ENCODE results near the gene TMEM108. TPM values are rescaled to one million over a fixed set of nuclear protein-coding genes. Genes with fewer than 3 reads are reported as not detected.

The TMEM108 gene
- total RNA-seq, 1 donor from 2014 or later, result not detected

DNA sequence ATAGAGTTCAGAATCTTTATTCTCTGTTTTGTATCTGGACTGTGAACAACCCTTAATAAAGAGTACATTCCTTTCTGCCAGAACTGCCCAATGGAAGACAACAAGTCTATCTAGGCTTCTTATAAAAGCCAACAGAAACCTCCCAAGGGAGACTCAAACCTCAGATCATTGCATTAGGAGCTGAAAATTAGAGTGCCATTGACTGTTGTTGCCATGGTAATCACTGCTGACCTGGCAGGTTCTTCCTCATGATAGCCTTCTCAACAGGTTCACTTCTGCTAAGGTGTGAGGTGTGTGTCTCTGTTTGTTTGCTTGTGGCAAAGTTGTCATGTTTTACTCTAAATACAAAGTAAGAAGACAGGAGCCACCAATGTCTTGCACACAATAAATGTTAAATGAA is 79.2 kb downstream of the TMEM108 start:
- intact Hi-C loops (cut with micrococcal nuclease), result no loop called here

DNA sequence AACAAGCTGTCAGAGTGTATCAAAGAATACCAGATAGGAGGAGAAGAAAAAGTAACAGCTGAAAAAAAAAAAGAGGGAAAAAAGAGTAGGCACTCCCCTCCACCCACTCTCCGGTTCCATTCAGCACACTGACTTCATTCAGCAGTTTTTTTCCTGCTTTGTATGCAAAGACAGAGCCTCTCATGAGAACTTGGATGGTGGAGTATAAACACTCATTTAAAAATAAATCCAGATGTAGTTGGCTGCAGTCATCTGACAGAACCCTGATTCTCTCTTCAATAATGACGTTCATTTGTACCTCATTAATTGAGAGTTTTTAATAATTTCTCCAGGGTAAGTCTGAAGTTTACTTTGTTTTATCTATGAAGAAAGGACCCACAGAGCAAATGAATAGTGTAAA is 81.0 kb downstream of the TMEM108 start:
- intact Hi-C loops (cut with micrococcal nuclease), result no loop called here

DNA sequence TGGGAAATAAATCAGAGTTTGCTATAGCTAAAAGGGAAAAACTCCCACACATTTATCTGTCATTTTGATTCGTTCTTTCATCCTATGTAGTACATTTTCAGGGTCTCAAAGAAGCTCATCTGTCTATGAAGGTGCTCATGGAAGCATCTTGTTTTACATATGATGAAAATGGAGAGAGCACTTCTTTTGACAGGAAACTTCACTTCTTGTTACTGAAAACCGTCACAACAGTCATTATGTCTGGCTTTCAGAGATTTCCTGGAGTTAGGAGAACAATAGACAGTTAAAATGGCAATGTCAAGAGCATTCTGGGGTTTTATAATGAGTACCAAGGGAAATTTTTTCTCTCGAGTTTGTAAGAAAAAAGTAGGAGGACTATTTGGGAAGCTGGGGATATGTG is 83.3 kb downstream of the TMEM108 start:
- intact Hi-C loops (cut with micrococcal nuclease), result no loop called here

DNA sequence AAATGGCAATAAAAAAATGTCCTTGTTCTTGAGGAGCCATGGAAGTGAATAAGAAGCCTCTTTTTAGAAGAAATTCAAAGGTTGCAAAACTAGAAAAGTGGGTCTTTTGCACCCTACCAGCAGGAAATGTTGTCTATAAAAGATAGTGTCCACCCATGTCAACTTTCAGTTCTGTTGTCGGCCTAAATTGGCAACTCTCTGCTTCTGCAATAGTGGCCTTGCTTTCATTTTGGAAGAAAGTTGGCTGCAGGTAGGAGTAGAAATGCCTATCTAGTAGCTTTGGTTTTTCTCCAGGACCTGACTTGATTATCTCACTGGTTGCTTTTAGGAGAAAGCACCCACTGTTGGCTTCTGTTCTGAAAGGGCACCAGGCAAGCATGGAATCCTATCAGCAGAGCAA is 85.4 kb downstream of the TMEM108 start:
- intact Hi-C loops (cut with micrococcal nuclease), result no loop called here

DNA sequence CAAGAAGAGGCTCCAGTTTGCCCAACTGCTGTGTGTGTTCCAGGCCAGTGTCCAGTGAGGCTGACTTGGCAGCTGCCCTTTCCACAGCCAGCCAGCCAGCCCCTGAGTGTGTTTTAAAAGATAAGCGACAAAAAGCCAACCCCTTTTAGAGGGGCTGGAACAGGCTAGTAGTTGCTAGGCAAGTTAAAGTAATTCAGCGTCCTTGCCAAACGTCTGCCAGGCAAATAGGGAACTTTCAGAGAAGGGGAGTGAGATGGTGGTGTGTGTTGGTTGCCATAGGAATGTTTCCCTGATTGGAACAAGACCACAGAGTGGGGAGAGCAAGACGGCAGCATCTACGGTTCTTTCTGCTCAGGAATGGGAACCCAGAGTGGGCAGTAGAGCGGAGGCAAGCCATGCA is 86.3 kb downstream of the TMEM108 start:
- intact Hi-C loops (cut with micrococcal nuclease), result no loop called here

DNA sequence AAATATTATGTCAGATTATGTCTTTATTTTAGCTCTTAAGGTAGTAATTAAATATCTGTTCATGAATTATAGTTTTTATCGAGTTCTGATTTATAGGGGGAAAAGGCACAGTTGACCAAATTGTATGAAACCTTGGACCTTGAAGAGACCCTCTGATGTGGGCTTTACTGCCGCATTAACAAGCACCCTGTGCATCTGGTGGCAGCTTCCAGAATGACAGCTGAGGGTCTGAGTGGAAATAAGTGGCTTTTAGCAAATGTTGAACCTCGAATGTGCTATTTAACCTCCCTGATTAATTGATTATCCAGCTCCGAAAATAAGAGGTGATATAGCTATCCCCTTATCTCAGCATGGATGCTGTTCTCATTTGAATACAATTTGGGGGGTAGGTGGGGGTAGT is 87.0 kb downstream of the TMEM108 start:
- intact Hi-C loops (cut with micrococcal nuclease), result no loop called here

DNA sequence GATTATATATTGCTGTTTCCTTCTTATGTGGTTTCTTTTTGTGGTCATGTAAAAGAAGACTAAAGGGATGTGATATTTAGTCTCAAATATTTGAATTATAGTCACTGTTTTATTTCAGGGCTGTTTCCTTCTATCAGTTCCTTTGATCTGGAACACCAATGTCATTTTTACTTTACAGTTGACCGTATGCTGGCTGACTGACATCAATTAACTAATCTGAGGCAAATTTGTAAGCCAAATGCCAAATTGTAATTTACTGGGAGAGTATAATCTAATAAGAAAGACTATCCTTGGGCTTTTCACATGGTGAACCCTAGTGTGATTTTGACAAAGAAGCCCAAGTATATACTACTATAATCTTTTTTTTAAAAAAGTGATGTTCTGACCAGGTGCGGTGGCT is 87.6 kb downstream of the TMEM108 start:
- intact Hi-C loops (cut with micrococcal nuclease), result no loop called here

DNA sequence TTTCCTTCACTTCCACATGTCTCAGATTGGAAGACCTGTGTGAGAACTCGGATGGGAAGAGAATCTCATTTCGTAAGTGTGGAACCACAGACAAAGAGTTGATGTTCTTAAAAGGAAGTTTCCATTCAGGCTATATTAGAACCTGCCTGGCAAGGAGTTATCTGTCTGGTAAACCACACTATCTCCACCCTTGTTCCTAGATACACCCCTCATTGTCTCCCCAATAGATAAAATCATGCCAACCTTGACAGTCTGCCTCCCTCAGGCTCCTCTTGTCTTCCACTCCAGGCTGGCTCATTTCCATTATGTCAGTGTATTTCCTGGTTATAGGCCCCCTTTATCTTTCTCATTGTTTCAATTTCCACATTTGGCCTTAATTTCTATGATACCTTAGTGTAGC is 89.2 kb downstream of the TMEM108 start:
- intact Hi-C loops (cut with micrococcal nuclease), result no loop called here

DNA sequence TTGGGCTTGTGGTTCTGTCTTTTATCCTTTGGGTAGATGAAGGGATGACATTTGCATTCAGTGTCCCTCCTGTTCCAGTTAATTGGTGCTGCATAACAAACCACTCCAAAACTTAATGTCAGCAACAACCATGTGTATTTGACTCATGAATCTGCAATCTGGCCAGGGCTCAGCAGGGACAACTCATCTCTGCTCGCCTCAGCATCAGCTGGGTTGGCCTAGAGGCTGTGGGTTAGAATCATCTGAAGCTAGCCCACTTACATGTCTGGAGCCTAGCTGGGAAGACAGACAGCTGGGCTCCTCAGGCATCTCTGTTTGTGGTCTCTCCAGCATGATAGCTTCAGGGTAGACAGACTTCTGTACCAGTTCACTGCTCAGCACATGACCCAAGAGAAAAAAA is 92.0 kb downstream of the TMEM108 start:
- intact Hi-C loops (cut with micrococcal nuclease), result no loop called here

DNA sequence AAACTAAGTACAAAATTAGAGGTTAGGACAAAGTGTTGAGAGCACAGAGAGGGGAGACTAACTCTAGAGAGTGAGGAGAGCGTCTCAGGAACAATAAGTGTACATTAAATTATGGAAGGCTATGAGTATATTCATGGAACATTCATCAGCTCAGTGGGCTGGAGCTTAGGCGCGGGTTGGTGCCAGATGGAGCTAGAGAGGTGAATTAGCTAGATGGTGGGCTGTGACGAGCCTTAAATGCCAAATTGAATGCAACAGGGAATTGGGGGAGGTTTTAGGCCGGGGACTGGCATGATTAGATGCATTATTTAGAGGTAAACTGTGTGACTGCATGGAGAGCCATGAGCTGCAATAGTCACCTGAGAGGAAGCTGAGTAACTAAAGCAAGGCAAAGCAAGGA is 97.1 kb downstream of the TMEM108 start:
- intact Hi-C loops (cut with micrococcal nuclease), result no loop called here

DNA sequence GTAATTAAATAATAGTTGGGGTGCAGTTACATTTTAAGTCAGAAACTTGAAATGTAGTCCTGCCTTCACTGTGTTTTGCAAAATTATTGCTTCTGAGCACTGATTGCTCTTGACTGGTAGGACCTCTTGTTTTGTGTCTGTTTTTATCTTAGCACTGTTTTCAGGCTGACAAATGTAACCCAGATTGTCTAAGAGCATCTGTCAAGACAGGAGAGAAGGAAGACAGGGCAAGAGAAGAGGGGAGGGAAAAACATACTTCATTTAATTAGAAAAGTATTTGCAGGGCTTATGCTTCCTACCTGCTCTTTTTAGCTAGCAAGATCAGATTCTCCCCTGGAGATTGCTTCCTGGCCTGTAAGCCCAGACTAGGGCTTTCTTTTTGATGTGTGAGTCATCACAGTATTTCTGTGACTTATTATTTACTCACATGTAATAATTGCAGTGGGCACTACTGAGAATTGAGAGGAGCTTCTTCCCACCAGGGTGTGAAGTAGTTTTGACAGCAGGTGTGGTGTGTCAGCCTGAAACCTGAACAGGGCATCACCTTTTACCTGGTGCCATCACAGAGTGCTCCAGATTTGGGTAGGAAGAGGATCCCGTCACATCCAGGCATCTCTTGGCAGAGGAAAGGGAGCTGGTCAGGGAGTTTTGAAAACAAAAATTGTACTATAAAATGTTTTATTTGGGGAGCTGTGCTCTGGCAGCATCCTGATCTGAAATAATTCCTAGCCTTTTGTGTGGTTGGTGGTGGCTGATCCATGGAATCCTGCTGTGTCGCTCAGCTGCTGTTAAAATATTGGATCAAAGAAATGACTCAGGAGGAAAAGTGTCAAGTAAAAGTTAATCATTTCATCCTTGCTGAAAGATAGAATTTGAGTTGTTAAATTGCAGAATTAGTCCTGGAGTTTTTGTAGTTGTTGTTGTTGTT is 98.2 kb downstream of the TMEM108 start:
- intact Hi-C loops (cut with micrococcal nuclease), result no loop called here

DNA sequence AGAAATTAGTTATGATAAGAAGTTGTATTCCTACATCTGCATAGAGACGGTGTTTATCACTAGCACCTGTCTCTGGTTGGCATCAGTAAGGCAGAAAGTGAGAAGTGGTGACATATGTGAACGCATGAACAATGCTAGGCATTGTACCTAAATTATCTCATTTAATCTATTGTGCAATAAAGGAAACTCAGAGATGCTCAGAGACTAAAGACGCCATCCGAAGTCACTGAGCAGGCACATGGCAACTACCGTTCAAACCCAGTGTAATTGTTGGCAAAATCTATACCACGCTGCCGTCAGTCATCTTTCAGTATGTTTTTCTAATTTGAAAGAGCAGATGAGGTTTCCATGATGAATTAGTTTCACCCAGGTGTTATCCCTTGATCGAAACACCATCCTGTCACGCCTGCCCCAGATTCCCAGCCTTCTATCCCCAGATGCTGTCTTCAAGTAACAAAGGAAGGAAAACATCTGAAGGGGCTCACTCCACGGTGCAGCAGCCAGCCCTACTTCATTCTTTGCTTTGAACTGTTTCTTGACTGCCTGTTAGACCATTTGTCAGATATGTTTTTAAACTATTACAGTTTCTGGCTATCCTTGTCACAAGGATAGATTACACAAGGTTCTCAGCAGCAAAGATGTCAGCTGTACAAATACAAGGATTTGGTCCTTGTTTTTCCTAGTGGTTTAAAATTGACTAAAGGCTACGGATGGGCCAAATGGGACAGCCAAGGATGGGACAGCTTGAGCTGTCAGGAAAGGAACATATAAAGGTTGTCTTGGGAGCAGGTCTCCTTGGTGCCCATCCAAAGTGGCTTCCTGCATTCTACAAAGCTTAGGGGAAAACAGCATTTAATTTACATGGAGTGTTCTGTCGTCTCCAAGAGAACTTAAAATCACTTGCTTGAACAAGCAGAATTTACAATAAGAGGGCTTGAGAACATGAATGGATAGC is 99.1 kb downstream of the TMEM108 start:
- intact Hi-C loops (cut with micrococcal nuclease), result no loop called here

DNA sequence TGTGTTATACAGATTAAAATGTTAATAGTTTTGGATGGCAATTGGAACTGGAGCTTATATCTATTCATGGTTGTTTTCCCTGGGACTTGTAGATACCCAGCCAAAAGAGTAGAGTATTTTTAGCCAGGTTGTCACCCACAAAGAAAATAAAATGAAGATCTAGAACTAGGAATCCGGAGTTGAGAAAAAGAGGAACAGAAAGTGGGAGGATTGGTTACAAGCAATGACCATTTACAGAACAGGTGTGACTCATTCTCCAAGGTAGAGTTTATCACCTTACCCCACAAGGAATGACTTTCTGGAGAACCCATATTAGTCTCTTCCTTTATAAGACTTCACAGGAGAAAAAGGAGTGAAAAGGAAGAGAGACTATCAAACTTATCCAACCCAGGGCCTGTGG is 99.8 kb downstream of the TMEM108 start:
- intact Hi-C loops (cut with micrococcal nuclease), result no loop called here

DNA sequence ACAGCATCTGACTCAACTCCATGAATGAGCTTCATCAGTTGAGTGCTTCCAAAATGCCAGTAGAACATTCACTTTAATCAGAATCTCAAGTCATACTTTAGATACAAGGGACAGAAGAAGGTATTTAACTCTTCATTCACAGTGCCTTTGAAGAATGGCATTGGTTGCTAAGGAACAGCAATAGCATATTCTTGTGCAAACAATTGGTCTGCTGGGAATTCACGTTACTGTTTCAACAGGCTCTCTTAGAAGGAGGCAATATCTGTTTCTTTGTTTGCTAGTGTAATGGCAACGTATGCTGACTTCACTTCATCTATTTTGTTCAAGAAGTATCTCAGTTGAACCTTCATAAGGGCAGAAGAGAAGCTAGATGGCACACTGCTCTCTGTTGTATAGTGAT is 113.9 kb downstream of the TMEM108 start:
- intact Hi-C loops (cut with micrococcal nuclease), result no loop called here

DNA sequence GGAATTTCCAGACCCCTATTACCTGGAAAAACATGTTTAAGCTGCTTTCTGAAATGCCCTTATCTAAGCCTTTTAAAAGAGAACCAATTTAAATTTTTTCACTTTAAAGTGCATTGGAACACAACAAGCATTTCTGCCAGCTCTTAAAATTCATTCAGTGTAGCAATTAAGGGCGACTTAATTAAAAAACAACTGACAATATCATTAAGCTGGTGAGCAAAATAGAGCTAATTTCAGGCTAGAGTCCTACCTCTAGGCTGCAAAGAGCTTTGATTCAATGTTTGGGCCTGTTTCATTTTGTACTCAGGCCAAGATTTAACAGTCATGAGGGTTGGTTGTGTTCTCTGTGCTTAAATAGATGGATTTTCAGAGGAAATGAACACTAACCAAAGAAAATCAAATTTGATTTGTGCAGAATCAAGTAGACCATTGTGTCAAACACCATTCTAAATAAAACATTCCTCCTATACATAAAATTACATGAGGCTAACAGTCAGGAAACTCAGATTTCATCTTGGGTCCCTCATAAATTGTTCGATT is 114.6 kb downstream of the TMEM108 start:
- intact Hi-C loops (cut with micrococcal nuclease), result no loop called here

DNA sequence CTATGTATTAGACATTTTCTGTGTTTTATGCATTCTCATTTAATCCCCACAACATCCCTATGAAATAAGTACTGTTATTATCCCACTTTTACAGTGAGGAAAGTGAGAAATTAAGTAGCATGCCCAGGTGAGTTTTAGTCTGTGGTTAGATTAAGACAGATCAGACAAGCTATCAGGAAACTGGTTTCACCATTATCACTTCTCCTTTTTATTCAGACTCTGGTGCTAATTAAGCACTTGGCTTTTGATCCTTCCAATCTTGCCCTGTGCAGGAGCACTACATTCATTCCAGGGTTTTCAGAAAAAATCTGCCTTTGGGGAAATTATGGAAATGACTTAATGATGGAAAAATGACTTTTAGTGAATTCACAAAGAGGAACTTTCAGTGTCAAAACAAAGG is 115.2 kb downstream of the TMEM108 start:
- intact Hi-C loops (cut with micrococcal nuclease), result no loop called here

DNA sequence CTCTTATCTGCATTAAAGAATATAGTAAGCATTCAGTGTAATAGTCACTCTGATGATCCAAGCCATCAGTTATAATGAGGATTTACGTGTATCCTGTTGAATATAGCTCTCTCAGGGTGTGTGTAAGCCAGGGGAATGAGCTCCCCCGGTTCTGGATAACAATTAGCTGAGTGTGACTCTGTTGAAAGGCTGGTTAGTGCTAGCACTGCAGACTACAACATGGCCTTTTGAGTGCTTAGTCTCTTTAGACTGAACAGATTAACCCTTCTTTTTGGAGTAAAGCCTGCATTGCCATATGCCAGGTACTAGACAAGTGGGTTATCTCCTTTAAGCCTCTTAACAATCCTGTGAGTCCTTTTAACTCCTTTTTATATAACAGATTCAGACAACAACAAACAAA is 119.5 kb downstream of the TMEM108 start:
- intact Hi-C loops (cut with micrococcal nuclease), result no loop called here

DNA sequence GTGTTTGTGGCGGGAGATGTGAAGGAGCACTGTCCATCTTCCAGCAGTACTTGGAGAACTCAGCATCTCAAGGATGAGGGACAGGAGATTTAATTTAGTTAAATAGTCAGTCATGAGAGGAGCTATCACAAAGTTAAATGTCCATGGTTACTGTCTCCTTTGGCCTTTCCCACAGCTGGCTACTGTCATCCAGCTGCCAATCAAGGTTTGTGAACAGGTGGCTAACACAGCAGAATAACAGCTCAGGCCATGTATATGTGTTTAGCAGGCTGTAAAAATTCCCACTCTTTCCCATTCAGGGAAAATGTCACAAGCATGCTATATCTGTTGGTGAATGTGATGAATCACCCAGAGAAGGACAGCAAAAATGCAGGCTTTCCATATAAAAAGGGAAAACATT is 120.5 kb downstream of the TMEM108 start:
- intact Hi-C loops (cut with micrococcal nuclease), result no loop called here

DNA sequence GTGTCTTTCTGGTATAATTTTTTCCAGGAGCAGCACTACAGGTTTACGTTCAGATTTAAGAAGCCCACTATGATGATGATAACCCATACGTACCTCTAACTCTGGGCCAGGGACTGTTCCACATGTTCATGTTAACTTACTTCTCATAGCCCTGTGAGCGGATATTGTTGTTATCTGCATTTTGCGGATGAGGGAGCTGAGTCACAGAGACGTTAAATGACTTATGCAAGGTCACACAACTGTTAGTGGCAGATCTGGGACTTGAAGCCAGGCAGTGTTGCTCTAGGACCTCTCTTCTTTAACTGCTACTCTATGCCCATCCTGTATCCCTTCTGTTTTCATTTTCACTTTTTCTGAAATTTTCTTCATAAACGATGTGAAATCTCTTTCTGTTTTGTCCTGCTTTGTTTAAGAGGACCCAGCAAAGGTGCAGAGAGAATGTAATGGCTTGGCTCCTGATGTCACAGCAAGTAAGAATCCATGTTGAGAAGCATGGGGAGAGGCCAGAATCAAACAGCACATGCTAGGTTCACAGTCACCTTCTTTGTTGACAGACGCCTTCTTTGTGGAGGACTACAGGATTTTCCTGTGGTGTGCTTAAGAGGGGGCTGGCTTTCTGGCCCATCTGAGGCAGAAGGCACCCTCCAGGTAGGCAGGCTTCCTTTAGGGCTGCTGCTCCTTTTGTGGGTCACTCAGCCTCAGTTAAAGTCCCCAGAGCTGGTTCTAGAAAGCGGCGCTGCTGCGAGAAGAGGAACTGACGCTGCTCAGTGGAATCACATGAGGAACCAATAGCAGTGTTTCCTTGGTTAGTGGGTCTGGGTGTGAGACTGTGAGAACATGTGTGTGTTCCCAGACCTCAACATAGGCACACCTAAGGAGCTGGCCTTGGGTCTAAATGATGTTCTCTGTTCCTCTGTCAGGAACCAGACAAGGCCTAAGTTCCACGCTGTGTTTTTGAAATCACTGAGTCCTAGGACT is 121.6 kb downstream of the TMEM108 start:
- intact Hi-C loops (cut with micrococcal nuclease), result no loop called here

DNA sequence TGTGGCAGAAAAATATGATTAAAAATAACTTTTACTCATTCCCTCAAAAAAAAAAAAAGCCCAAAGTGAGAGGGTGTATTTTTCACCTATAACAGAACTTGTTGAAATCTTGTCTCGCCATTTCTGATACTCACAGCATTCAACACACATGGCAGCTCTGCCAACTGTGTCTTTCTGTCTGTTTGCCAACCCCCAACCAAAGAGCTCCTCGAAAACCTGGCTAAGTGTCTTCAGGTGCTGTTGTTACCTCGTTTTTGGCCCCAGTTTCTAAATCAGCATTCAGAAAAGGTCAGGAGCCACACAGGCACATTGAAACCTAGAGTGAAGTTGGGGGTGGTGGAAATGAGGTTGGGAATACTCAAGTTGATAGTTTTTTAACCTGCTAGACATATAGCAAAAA is 123.5 kb downstream of the TMEM108 start:
- intact Hi-C loops (cut with micrococcal nuclease), result no loop called here

DNA sequence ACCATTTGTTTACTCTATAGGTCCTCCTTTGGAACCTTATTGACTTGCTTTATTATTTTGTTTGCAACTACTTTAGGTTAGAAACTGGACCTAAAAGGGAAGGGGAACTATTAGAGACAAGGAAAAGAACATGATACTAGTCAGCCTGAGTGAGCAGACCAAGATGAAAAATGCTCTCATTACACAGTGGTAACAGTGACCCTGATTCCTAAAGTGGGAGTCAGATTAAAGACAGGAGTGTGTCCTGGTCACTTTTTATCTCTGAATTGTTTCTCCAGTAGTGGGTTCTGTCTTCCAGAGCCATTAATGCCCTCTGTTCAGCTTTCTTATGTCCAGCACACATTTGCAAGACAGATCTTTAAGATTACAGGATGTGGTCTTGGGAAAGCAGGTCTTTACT is 124.1 kb downstream of the TMEM108 start:
- intact Hi-C loops (cut with micrococcal nuclease), result no loop called here

Data from T-helper 1 cell treated with Interleukin-12 subunit alpha and Interleukin-12 subunit beta and Interleukin-4 antibody, amounts not matched to agents 30 ng/mL and 1 ng/mL, for 36 hours (primary cell).